NT2/D1 (cell line): ENCODE results near the gene STIM2.

Experiments used
- SUZ12 ChIP-seq: IDR thresholded peaks from 2 replicates; pipeline ENCODE4 v1.6.1; 2011; ENCODE audit not compliant: insufficient read length, insufficient read depth; ENCODE audit errors: extremely low read depth
- YY1 ChIP-seq: IDR thresholded peaks from 2 replicates; pipeline ENCODE4 v1.6.1; 2011; ENCODE audit not compliant: insufficient read length, insufficient read depth
- ZNF274 ChIP-seq: IDR thresholded peaks from 2 replicates; pipeline ENCODE4 v1.6.1; 2011; ENCODE audit warnings: mild to moderate bottlenecking, low read depth, low read length

- no peak for TF ChIP-seq YY1
- TF ChIP-seq ZNF274, result no peak
- TF ChIP-seq SUZ12, result no peak
Observed at GRCh38 chr4:27005501-27005900, 144.9 kb downstream of the STIM2 start.
